Fibroblast of gingiva (primary cell): Measurements from ENCODE around the gene PPP1R14D.

ENCODE experiments used
- DNase-seq: peaks from one replicate; pipeline ENCODE4 v3.0.0-alpha.2; 2011; ENCODE audit warnings: low read depth

Gene PPP1R14D

DNA sequence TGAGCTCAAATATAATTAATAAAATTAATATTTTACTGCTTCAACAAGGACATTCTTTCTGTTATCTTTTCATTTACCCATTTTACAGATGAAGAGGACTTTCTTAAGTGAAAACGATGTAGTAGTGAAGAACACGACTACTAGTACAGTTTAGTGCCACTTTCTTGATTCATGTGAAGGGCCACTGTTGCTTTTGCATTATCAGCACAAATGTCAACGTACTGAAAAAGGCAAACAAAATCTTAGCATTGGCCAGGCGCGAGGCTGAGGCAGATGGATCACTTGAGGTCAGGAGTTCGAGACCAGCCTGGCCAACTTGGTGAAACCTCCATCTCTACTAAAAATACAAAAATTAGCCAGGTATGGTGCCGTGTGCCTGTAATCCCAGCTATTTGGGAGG is 9.5 kb downstream of the PPP1R14D start:
- DNase-seq, result no peak

DNA sequence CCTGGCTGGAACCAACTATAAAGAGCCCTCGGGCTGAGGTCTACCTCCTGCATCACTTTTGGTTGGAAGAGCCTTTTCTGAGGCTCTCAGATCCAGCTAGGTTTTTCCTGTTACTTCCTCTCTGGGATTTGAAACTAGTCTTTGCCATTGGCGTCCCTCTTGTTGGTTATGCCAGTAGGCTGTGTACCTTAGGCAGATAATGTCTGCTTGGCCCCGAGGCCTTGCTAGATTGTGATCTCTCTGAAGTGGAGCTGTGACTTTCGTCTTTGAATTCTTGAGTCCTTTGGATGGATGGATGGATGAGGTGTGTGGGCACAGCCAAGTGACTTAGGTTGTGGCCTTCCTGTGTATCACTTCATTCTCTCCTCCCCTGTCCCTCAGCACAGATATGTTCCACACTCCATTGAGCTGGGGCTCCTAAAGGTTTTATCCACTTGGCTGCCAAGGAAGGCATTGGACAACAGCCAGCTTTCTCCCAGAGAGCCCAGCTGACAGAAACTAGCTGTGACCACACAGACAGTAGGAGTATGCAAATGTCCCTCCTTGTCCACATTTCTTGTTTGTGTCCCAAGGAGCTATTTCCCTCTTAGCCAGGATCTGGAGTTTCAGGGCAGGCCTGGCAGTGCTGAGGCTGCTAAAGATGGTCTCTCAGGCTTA is 13.3 kb downstream of the PPP1R14D start:
- no peak for DNase-seq

DNA sequence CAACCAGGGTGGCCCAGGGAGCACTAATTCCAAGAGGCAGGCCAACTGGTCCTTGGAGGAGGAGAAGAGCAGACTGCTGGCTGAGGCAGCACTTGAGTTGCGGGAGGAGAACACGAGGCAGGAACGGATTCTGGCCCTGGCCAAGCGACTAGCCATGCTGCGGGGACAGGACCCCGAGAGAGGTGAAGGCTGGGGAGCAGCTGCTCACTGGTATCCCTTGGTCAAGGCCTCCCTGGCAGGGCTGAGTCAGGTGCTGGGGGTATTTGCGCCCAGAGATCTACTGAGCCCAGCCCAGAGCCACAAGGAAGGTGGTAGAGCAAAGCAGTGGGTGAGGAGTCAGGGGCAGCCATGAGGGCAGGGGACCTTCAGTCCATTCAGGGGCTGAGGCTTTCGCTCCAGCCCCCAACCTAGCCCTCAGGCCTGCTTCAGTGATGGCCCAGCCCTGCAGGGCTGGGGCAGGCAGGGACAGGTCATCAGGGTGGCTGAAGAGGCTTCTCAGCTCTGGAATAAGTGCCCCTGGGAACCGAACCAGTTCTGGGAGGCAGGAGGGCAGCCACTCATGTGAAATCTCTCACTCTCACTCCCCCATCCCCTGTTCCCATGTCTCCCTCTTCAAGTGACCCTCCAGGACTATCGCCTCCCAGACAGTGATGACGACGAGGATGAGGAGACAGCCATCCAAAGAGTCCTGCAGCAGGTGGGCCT is 15.6 kb downstream of the PPP1R14D start:
- no peak for DNase-seq

DNA sequence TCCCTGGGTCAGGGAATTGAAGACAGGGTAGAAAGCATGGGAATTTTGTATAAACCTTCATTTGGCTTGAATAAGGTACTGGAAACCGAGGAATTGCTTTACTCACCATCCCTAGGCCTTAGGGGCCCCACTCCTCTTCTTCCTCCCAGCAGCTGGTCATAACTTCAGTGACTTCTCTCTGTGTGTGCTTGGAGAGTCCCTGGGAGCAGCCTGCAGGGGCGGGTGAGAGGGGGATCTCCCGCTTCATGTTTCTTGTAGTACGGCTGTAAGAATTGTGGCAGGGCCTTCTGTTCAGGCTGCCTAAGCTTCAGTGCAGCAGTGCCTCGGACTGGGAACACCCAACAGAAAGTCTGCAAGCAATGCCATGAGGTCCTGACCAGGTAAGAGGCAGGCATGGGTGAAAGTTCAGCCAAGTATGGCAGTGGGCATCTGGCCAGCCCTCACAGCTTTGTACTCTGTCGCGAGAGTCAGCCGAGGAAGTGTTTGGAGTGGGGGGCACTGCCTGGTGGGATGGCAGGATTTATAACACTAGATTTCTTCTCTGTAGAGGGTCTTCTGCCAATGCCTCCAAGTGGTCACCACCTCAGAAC is 19.6 kb downstream of the PPP1R14D start:
- DNase-seq, result no peak

DNA sequence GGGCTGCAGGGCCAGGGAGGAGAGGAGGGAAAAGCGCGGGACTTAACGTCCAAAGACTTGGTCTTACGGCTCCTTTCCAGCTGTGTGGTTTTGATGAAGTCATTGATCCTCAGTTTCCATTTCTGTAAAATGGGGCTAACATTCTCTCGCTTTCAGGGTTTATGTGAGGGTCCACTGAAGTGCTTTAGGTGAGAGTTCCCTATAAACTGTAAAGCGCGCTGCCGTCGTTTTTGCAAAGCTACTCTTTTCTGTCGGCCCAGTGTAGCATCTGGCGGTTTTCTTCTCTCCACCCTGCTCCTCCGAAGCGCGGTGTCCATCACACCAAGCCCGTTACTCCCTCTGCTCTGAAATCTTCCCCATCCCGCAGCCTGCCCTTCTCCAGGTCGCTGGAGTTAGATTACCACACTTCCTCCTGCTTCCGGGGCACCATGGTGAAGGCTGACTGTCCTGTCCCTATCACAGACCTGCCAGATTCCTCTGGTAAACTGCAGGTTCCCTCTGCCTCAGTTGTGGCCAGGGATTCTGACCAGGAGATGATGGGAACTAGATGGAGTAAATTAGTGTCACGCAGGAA is 20.5 kb downstream of the PPP1R14D start:
- no peak for DNase-seq

DNA sequence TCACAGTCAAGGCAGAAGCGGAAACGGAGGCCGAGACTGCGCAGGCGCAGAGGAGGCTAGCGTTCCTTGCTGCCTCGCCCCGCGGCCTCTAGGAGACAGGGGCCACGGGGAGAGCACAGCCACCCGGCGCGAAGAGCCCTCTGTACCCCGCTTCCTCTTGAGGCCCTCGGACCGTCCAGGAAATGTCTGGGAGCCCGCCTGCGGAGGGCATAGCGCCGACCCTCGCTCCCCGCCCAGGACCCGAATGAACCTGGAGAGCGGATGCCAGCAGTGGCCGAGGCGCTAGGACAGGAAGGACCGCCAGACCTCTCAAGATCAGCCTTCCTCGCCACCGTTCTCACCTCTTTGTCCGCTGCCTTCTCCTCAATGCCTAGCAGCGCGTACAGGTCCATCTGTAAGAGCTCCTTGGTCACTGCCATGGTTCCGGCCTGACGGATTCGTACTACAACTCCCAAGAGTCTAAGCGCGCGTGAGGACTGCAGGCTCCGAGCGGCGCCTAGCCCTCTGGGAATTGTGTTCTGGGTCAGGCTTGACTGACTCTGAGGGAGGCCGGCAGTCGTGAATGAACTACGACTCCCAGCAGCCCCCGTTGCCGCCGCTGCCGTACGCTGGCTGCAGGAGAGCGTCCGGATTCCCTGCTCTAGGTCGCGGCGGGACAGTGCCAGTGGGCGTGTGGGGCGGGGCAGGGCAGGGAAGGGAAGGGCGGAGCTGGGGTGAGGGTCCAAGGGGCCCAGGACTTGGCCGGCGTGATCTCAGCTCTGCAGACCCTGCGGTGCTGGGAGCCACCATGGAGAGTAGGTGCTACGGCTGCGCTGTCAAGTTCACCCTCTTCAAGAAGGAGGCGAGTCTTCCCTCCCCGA is 21.2 kb downstream of the PPP1R14D start, which contains the start of the genes DNAJC17 and ZFYVE19:
TSS of gene DNAJC17 (minus strand) at position 446 of the 860 bp plus-strand sequence. CDS start at position 419, 27 bp downstream.
TSS of gene ZFYVE19 (plus strand) at position 62 of the 860 bp plus-strand sequence. CDS start at position 563, 501 bp downstream.
- DNase-seq, result peak; percentile 98

DNA sequence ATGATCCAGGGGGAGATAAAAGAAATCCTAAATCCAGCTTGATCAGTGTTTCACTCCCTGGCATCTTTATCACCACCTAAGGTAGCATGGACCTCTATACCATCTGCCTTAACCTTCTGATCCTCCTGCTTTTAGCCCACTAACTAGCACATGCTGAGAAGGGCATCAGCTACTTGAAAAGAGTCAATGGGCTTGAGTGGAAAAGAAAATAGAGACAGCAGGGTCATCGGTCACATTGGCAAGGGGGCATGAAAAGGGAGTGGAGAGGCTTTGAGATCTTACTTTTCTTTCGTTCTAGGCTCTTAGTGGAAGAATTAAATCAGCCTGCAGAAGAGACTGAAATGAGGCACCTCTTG is 21.9 kb downstream of the PPP1R14D start:
- no peak for DNase-seq

DNA sequence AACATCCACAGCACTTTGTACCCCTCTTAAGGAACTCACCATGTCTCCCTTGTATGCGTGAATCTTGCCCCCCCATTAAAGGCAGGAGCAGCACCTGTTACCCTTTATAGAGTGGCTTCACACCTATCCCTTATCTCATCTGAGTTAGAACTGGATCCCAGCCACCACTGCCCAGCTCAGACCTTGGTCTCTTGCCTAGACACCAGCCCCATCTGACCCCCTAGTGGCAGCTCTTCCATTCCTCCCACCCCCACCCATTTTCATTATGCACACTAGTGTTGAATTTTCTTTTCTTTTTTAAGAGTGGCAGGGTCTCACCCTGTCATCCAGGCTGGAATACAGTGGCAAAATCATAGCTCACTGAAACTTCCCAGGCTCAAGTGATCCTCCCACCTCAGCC is 24.8 kb downstream of the PPP1R14D start:
- DNase-seq, result no peak

DNA sequence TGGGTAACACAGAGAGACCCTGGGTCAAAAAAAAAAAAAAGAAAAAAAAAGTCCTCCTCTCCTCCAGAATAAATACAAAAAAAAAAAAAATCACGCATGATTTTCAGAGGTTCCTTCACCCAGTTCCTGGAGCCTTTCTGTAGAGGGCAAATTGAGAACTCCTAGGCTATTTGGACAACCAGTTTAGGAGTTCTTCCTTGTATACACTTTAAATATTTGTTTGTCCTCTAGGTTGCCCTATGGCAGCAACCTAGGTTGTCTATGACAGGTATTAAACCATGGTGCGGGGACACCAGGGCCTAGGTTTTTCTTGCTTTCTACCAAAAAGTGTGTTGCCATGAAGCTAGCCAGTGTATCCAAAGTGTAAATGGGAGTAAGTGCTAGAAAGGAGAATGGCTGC is 25.4 kb downstream of the PPP1R14D start:
- no peak for DNase-seq

DNA sequence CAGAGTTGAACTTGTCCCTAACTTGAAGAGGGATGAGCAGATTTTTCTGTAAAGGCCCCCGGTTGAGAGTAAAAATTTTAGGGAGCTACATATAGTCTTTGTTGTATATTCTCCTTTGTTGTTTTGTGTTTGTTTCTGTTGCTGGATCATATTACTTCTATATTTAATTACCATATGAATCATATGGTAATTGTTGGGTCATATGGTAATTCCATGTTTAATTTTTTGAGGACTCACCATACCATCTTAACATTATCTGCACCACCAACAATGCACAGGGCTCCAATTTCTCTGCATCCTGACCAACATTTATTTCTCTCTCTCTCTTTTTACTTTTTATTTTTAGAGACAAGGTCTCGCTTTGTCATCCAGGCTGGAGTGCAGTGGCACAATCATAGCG is 29.0 kb downstream of the PPP1R14D start:
- DNase-seq, result no peak

DNA sequence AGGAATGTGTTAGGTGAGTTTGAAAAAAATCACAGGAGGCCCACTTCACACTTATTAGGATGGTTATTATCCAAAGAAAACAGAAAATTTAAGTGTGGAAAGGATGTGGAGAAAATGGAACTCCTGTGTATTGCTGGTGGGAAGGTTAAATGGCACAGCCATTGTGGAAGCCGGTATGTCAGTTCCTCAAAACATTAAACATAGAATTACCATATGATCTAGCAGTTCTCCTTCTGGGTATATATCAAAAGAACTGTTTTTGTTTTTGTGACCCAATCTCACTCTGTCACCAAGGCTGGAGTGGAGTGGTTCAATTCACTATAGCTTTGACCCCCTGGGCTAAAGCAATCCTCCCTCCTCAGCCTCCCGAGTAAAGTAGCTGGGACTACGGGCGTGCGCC is 32.0 kb downstream of the PPP1R14D start:
- DNase-seq, result no peak

DNA sequence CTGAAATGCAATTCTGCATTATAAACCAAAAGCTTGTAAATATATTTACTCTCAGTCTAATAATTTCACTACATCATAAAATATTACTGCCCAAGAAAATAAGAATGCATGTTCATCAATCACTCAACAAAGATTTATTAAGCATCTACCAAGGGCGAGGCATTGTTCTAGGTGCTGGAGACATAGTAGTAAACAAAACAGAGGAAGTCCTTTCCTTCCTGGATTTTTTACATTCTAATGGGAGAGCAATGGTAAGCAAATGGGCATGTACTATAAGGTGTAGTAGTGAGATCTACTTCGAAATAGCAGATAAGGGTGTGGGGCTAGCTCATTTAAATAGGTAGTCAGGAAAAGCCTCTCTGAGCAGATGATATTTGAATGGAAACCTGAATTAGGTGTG is 32.5 kb downstream of the PPP1R14D start:
- no peak for DNase-seq

DNA sequence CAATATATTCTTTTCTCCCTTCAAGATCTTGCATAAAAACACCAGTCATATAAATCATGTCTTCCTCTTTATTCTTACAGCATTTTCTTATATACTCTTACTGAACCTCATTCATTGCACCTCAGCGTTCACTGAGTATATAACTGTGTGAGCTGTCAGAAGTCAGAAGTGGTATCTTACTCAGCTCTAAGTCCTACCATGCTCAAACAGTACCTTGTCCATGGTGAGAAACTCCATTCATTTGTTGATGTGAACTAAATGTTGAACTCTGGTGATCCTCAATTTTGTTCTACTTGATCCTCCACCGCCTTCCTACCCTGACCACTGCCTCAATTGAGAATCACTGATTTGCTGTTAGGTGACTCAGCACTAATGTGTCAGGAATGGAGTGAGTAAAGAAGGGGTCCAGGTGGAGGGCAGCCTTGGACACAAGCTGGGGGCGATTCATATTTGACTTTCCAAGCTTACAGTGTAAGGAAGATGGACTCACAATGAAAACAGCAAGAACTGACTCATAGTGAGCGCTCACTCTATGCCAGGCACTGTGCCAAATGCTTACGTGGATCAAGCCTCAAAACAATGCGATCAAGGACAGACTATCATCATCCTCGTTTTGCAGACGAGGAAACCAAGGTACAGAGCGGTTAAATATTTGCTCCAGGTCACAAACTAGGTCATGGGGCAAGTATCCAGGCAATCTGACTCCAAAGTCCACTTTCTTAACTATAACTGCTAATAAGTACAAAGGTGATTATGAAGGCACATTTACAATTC is 35.1 kb downstream of the PPP1R14D start:
- peak; percentile 81 for DNase-seq

DNA sequence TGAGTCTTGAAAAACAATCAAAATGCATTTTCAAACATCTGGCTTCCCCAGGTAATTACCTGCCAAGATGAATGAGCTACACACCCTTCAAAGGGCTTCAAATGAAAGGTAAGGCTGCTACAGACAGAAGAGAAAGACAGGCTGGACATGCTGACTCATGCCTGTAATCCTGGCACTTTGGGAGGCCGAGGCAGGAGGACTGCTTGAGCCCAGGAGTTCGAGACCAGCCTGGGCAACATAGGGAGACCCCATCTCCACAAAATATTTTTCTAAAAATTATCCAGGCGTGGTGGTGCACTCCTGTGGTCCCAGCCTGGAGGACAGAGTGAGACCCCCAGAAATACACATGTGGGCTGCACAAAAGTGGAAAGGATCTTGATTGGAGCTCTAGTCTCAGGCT is 36.1 kb downstream of the PPP1R14D start:
- DNase-seq, result no peak

DNA sequence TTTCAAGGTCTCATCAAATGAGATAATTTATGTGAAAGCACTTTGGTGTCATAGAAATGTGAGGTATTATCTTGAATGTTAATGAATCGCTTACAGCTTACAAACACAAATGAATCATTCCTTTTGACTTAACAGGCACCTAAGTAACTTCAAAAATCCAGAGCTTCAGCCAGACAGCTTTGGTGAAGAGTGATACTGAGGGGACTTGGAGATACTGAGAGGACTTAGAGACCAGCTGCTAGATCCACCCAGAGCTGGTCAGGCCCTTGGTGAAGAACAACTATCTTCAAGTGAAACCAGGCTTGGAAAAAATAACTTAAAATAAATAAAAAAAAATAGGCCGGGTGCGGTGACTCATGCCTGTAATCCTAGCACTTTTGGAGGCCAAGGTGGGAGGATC is 37.8 kb downstream of the PPP1R14D start:
- DNase-seq, result no peak

DNA sequence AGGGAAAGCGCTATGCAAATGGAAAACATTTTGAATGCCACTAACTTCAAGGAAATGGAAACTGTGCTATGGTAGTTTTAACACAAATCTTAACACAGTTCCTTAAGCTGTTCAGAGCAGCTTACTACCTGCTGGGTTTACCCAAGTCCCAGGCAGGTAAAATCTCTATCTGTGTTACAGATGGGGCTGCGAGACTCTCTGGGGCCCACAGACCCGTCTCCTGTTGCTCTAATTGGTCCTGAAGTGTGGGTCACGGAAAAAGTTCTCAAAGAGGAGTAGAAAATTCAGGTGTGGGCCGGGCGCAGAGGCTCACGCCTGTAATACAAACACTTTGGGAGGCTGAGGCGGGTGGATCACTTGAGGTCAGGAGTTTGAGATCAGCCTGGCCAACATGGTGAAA is 38.5 kb downstream of the PPP1R14D start:
- no peak for DNase-seq

DNA sequence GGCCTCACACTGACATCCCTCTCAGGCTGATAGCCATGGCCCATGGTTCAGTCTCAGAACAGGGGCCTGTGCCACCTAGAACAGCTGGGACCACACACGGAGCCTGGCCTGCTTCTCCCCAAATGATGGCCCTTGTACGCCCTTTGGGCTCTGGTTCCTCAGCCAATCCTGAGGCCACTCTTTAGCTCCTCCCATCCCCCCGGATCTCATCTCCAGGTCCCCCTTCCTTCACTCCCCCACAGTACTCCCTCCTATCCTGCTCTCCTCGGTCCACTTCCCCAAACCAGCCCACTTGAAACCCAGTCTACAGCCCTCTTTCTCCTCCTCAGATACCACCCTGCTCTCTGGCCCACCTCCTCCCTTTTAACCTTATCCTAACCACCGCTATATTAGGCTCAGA is 39.4 kb downstream of the PPP1R14D start:
- no peak for DNase-seq

DNA sequence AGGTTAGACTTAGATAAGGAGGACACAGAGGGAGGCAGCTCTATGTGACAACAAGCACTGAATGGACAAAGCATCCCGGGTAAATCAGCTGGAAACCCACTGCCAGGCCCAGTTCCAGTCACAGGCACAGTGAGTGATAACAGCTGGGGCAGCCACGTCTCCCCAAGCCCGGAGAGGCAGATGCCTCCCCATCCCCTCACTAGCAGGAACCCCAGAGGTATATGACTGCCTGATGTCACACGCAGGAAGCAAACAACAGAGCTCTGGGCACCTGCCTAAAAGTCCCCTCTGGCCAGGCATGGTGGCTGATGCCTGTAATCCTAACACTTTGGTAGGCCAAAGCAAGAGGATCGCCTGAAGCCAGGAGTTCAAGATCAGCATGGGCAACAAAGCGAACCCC is 40.5 kb downstream of the PPP1R14D start:
- no peak for DNase-seq

DNA sequence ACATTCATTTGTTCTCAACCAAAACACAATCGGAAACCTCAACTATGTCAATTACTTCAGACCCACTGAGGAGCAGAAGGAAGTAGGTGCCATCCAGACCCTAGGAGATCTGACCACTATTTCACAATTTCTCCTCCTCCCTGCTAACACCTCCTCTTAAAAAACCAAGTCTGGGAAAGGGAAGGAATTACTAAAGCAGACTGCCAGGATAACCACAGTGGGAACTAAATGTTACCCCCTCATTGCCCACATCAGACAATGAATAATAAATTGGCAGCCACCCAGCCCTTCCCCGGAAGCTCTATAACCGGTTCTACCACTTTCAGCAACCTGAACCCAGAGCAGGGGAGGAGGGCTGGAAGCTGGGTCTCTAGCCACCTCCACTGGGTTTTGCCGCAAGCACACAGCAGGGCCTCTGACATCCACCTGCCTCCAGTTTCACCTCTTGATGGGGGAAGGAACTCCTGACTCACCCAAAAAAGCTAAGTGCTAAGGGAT is 41.1 kb downstream of the PPP1R14D start:
- DNase-seq, result peak; percentile 77

DNA sequence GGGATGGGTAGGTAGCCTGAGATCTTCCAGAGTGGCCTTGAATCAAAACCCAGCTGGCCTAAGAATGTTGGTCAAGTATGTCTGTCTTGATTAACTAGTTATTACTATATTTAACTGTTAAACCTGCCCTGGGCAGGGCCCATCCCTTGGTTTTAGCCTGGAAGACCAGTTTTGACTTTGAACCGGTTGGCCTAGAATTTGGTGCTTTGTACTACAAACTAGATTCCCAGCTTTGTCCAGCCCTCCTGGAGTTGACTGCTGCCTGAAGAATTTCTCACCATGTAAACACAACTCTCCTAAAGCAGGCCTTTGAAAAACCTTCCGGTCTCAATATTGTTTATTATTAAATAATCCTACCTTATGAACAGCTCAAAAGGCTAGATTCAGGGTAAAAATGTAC is 42.7 kb downstream of the PPP1R14D start:
- no peak for DNase-seq

DNA sequence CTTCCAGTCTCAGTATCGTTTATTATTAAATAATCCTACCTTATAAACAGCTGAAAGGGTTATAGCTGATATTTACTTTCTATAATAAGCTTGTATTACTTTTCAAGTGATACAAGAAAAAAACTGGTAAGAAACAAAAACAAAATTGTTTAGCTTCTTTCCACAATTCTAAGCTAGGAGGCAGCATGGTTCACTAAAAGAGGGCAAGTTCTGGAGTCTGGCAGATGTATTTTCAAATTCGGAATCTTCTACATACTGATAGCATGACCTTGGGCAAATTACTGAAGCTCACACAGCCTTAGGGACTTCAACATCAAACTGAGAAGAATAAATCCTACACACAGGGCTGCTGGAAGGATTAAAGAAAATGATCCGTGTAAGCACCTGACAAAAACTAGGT is 43.3 kb downstream of the PPP1R14D start:
- no peak for DNase-seq
